Measurements from ENCODE around the gene SPG11.
A peak's percentile ranks its signal among the peaks of the same experiment; 100 is the strongest.

DNA sequence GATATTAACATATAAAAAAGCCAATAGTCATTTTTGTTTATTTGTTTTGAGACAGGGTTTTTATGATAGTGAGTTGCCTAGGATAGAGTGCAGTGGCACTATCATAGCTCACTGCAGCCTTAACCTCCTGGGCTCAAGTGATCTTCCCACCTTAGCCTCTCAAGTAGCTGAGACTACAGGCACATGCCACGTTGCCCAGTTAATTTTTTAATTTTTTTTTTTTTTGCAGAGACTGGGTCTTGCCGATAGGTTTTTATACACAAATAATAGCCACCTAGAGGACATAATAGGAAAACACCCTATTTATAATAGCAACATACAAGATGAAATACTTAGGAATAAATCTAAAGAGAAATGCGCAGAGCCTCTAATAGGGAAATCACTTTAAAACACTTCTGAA lies 113.2 kb downstream of the SPG11 start:
- TF ChIP-seq POLR2AphosphoS5 (IDR thresholded peaks at IDR 0.05) (no peak), POLR2A (IDR thresholded peaks at IDR 0.05) (no peak), EP300 (IDR thresholded peaks at IDR 0.05) (no peak)
- TF ChIP-seq, protein P1, sequence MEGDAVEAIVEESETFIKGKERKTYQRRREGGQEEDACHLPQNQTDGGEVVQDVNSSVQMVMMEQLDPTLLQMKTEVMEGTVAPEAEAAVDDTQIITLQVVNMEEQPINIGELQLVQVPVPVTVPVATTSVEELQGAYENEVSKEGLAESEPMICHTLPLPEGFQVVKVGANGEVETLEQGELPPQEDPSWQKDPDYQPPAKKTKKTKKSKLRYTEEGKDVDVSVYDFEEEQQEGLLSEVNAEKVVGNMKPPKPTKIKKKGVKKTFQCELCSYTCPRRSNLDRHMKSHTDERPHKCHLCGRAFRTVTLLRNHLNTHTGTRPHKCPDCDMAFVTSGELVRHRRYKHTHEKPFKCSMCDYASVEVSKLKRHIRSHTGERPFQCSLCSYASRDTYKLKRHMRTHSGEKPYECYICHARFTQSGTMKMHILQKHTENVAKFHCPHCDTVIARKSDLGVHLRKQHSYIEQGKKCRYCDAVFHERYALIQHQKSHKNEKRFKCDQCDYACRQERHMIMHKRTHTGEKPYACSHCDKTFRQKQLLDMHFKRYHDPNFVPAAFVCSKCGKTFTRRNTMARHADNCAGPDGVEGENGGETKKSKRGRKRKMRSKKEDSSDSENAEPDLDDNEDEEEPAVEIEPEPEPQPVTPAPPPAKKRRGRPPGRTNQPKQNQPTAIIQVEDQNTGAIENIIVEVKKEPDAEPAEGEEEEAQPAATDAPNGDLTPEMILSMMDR (IDR thresholded peaks at IDR 0.05) = peak in 3 of 4 experiments; percentile 17 to 29 (median 23)
